ENCODE measurements around the gene IL7R. TPM values are rescaled to one million over a fixed set of nuclear protein-coding genes. Genes with fewer than 3 reads are reported as not detected.

The IL7R gene
- total and polyA plus RNA-seq, 2 of the 4 experiments (the other 2 are of a cell fraction): 40.7 to 71.7 TPM

- H3K18ac ChIP-seq (ENCODE audit: low read depth, low read length): no peak overlapping the region
- H3K56ac ChIP-seq (ENCODE audit: extremely low read depth, insufficient read depth, low read length): no peak overlapping the region
- no peak overlapping the region for H3K27ac ChIP-seq (ENCODE audit: insufficient read depth, low read length)
- H3K23ac ChIP-seq (ENCODE audit: low read depth, low read length): no peak overlapping the region
- H3K27me3 ChIP-seq (ENCODE audit: control insufficient read depth, insufficient read depth, low read length): peaks cover 4% of the 10 kb centered on the region
- H3K4me1 ChIP-seq (ENCODE audit: control insufficient read depth, insufficient read depth, low read length): no peaks in the 10 kb centered on the region
- POLR2A ChIA-PET (ENCODE audit: unreplicated experiment): no interaction called here
- H2BK15ac ChIP-seq (ENCODE audit: low read depth, low read length): no peak overlapping the region
- no CpG with 5 or more reads among the region's 2 CpGs for WGBS, 2 experiments (ENCODE audit: extremely low coverage in 2 of 2, insufficient read length in 1 of 2)
- H4K20me1 ChIP-seq (ENCODE audit: insufficient read depth, low read length): no peaks in the 10 kb centered on the region
- BruUV-seq (replicated peaks): no TSS peak
- H3K14ac ChIP-seq (replicated peaks; ENCODE audit: low read depth, low read length): no peak overlapping the region
- no peak overlapping the region for H4K8ac ChIP-seq (ENCODE audit: low read depth in 2 of 2, low read length in 2 of 2)
- H2AFZ ChIP-seq (replicated peaks; ENCODE audit: low read length, poor library complexity): no peak overlapping the region
- CTCF ChIA-PET: interaction anchor here (1.1 kb wide), 1 partner anchor 104 kb away, joined by 4 read pairs; no protein-coding TSS in a partner anchor
- H2BK120ac ChIP-seq (ENCODE audit: low read depth, low read length): no peak overlapping the region
- in situ Hi-C loops (cut with MboI; ENCODE audit: low sequenced_read_pairs) (no loop called here), dilution Hi-C loops (cut with HindIII; ENCODE audit: low sequenced_read_pairs, unreplicated experiment) (no loop called here), intact Hi-C loops (cut with micrococcal nuclease) (no loop called here)
- H3K9ac ChIP-seq (ENCODE audit: low read depth, low read length): no peak overlapping the region
- H2BK20ac ChIP-seq (ENCODE audit: low read depth, low read length): no peak overlapping the region
- H3K9me3 ChIP-seq (ENCODE audit: control insufficient read depth, insufficient read depth, low read length): no peaks in the 10 kb centered on the region
- no peak overlapping the region for H2BK5ac ChIP-seq (ENCODE audit: low read depth, low read length, poor library complexity, severe bottlenecking)
- H4K5ac ChIP-seq (ENCODE audit: low read depth, low read length): no peak overlapping the region
- no peaks in the 10 kb centered on the region for H3K36me3 ChIP-seq (ENCODE audit: control insufficient read depth, insufficient read depth, low read length)
- no peak overlapping the region for H3K4me3 ChIP-seq (ENCODE audit: insufficient read depth, low read depth, low read length)
- ATAC-seq (ENCODE audit: low read depth) (no peak), DNase-seq (no peak)
- H2AK5ac ChIP-seq (ENCODE audit: low read depth, low read length): no peak overlapping the region
- no peak overlapping the region for H2AK9ac ChIP-seq (replicated peaks; ENCODE audit: low read depth, low read length, poor library complexity)
- H4K91ac ChIP-seq (ENCODE audit: insufficient read depth, low read depth, low read length): no peak overlapping the region
- H3K4ac ChIP-seq (ENCODE audit: low read depth, low read length): no peak overlapping the region
- no peaks in the 10 kb centered on the region for H3K79me1 ChIP-seq (ENCODE audit: low read depth in 1 of 2, low read length in 2 of 2)
- H3K4me2 ChIP-seq (ENCODE audit: low read depth, low read length): no peak overlapping the region
- TF ChIP-seq FOS (IDR thresholded peaks at IDR 0.05; ENCODE audit: low read depth, low read length) (no peak), MAFK (IDR thresholded peaks at IDR 0.05; ENCODE audit: low read depth, low read length) (no peak), NFE2L2 (IDR thresholded peaks at IDR 0.05; ENCODE audit: low read depth, low read length) (no peak), POLR2A (IDR thresholded peaks at IDR 0.05; ENCODE audit: low read depth, low read length) (no peak), CHD1 (IDR thresholded peaks at IDR 0.05; ENCODE audit: low read depth, low read length) (no peak), CTCF (conservative IDR thresholded peaks at IDR 0.05; ENCODE audit: low read depth, low read length) (no peak), BHLHE40 (IDR thresholded peaks at IDR 0.05; ENCODE audit: low read depth, low read length) (no peak), RCOR1 (IDR thresholded peaks at IDR 0.05; ENCODE audit: insufficient replicate concordance, low read length) (no peak), ELK1 (IDR thresholded peaks at IDR 0.05; ENCODE audit: borderline replicate concordance, low read depth, low read length) (no peak), SMC3 (IDR thresholded peaks at IDR 0.05; ENCODE audit: low read depth, low read length) (no peak)
- TF ChIP-seq, protein P1, sequence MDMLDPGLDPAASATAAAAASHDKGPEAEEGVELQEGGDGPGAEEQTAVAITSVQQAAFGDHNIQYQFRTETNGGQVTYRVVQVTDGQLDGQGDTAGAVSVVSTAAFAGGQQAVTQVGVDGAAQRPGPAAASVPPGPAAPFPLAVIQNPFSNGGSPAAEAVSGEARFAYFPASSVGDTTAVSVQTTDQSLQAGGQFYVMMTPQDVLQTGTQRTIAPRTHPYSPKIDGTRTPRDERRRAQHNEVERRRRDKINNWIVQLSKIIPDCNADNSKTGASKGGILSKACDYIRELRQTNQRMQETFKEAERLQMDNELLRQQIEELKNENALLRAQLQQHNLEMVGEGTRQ (IDR thresholded peaks at IDR 0.05; ENCODE audit: low read depth, low read length): no peak
- no peaks in the 10 kb centered on the region for H3K9me1 ChIP-seq (ENCODE audit: insufficient read depth, low read length)
Observed at GRCh38 chr5:35821513-35821912, 35.2 kb upstream of the IL7R start.
